ENCODE data around the gene SWAP70.

The SWAP70 gene

GRCh38 chr11:9755561-9756185 is 91.8 kb downstream of the SWAP70 start:
- no peak for DNase-seq

DNA sequence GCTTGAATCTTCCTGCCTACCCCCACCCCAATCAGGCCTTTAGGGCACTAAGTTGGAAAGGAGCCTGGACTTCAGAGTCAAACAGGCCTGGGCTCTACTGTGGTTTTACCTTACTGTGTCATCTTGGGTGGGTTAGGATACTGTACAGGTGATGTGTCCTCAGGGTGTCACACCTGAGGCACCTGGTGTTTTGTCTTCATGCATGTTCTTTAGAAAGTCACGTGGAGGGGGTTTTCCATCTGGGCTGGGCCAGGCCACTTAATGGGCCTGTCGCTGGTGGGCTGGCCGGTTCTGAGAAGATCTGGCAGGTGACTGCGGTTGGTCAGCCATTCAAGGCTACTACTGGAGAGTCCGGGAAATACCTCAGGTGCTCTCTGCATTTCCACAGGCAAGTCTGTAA is 92.6 kb downstream of the SWAP70 start:
- no peak for DNase-seq

- no peak for DNase-seq
Observed at GRCh38 chr11:9756878-9757277, 93.0 kb downstream of the SWAP70 start.

DNA sequence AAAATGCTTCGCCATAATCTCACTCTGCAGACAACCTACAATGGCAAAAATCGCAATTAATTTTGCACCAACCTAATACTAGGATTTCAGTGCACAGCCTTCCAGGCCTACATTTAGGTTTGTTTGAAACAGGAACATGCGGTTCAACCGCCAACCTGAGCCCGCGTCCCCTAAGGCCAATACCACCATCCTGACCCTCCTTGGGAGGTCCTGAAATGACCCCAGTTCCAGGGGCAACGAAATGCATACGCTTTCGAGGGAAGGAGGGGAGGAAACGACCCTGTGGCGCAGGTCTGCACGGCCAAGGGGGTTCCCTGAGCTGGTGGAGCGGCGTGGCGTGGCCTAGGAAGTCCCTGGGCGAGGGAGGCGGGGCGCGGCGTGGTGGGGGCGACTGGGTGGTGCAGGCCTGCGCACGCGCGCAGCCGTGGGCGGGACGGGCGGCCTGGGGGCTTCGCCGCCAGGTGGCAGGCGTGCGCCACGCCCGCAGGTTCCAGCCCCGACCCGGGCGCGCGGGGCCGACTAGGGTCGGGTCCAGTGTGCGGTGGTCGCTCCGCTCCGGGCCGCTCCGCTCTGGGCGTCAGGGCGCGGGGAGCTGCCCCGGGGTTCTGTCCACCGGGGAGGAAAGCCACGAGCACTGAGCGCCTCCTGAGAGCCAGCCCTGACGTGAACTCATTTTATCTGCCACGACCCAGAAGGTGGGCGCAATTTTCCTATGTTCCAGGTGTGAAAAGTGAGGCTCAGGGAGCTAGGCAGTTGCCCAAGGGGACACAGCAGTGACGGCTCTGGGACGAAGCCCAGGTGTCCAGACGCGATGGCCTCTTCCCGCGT is 94.1 kb downstream of the SWAP70 start:
- DNase-seq: peak; percentile 86

DNA sequence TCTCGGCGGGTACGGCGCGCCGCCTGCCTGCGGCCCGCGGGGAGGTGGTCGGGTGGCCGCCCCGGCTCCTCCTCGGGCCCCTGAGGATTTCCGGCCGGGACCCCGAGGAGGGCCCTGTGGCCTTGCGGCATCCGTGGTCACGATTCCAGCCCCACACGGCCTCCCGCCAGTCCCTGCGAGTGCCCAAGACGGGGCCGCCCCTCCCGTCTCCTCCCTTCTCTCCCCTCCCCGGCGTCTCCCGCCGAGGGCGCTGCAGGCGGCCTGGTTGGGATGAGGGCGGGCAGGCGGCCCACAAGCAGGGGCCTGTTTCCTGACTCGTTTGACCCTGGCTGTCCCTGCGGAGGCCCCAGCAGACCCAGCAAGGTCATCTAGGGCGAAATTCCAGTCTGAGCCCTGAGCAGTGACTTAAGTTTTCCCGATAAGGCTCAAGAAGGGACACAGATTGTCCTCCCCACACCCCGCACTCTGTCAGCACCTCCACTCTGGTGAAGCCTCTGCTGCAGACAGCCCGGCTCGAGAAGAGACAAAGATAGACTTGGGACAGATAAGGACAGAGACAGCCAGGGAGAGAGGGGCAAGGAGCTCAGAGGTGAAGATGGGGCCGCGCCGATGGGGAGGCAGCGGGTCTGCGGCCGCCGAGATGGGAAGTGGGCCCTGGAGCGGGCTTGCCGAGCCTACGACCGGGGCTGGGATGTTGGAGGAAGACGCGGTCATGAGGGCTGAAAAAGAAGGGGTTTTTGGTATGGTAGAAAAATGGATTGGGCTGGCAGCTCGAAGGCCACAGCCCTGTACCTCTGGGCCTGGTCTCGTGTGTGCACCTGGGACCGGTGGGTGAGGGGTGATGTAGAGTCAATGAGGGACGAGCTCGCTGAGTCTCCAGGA is 95.0 kb downstream of the SWAP70 start:
- DNase-seq: no peak

GRCh38 chr11:9759519-9760192 is 95.8 kb downstream of the SWAP70 start:
- DNase-seq: peak; percentile 74

DNA sequence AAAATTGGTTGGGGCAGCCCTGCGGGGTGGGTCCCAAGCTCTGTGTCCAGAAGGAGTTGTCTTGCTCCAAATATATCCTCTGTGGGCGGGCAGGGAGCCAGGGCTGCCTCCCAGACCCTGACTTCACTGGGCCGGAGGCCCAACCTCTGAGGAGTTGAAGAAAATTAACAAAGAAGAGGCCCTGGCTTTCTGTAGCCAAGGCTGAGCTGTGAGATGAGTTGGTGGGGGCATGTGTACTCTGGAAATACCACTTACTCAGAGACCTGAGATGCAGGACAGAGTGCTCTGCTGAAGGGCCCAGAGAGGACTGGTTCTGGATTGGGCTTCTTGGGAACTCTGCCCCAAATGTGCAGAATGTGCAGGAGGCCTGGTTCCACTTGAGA is 96.3 kb downstream of the SWAP70 start:
- DNase-seq: no peak

DNA sequence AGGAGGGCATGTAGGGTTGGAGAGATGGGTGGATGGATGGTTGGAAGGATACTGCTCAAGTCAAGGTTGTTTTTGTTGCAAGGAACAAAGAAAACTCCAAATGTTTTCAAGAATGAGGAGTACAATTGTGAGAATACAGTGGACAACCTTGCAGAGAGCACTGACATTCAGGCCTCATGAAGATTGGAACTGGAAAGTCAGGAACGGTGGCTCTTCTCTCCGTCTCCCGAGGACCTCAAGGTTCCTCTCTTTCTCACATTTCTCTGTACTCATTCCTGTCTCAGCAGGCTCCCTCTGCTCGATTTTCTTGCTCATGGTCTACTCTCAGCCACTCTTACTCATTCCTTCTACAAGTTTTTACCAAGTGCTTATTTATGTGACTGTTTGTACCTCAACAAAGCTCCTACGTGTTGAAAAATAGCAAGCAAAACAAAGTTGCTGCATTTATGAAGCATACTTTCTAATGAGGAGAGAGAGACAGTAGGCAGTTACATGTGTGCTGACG is 97.6 kb downstream of the SWAP70 start:
- DNase-seq: no peak

GRCh38 chr11:9762531-9762930 is 98.7 kb downstream of the SWAP70 start:
- DNase-seq: no peak

DNA sequence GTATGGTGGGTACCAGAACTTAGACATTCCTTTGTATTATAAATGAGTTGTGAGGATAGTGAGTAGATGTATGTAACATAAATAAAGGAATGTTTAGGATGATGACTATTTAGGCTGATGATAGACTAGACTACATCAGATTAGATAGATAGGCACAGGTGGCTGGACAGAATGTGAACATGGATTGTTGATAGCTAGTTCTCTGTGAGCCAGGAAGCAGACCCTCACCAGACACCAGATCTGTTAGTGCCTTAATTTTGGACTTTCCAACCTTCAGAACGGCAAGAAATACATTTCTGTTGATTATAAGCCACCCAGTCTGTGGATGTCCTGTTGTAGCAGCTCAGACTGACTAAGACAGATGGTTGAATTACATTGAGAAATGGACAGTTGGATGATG is 99.4 kb downstream of the SWAP70 start:
- no peak for DNase-seq

- DNase-seq: no peak
Observed at GRCh38 chr11:9765320-9766101, 101.6 kb downstream of the SWAP70 start.

DNA sequence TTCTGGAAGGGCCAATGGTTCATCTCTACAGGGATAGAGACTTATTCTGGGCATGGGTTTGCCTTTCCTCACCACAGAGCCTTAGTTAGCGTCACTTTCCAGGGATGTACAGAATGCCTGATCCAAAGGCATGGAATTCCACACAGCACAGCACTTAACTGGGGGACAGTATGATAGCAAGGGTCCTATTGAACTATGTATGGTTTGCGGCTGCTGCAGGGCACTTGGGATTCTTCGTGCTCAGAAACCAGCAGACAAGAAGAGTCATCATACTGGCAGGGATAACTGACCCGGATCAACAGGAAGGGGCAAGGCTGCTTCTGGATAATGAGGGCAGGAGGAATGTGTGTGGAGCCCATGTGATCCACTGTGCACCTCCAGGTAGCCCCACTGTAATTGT is 105.7 kb downstream of the SWAP70 start:
- DNase-seq: no peak

GRCh38 chr11:9771071-9771511 is 107.2 kb downstream of the SWAP70 start:
- no peak for DNase-seq

DNA sequence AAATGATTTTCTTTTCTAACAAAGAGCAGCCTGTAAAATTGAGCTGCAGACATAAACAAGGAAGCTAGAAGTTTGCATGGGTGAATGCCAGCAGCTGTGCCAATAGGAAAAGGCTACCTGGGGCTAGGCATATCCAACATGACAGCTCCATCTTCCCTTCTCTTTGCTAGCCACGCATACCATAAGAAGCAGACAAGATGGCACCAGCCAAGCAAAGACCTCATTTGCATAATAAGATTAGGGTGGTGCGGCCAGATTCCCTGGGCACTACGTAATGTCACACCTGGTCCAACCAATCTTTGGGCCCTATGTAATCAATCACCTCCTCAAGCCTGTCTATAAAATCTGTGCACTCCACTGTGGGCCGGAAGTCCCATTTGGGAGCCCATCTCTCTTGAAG is 108.3 kb downstream of the SWAP70 start:
- no peak for DNase-seq

GRCh38 chr11:9773524-9773923 is 109.6 kb downstream of the SWAP70 start:
- no peak for DNase-seq

- no peak for DNase-seq
Observed at GRCh38 chr11:9774109-9774508, 110.2 kb downstream of the SWAP70 start.

- no peak for DNase-seq
Observed at GRCh38 chr11:9774591-9775397, 110.9 kb downstream of the SWAP70 start.

- DNase-seq: no peak
Observed at GRCh38 chr11:9775398-9775779, 111.5 kb downstream of the SWAP70 start.

GRCh38 chr11:9776203-9776602 is 112.3 kb downstream of the SWAP70 start:
- no peak for DNase-seq

- DNase-seq: no peak
Observed at GRCh38 chr11:9777066-9777465, 113.2 kb downstream of the SWAP70 start.

- DNase-seq: no peak
Observed at GRCh38 chr11:9777525-9777924, 113.6 kb downstream of the SWAP70 start.

Data from KG1 (cell line).